GM23338 (cell line): ENCODE measurements around the gene PVALEF. TPM values are rescaled to one million over a fixed set of nuclear protein-coding genes. Genes with fewer than 3 reads are reported as not detected.

Source experiments
- ATAC-seq: fragments of 200-7000 bp; cut with Tn5 transposase; 3 replicates; pipeline ENCODE4 v1.9.1; 2020
- DNase-seq: peaks from one replicate; pipeline ENCODE4 v3.0.0-alpha.2; 2015; ENCODE audit warnings: low spot score
- H2AFZ ChIP-seq: fragments of 200-600 bp; sonication (generic); 2 replicates; pipeline ENCODE4 v1.8.0; 2016; ENCODE audit warnings: antibody characterized with exemption, mild to moderate bottlenecking, moderate library complexity
- H3F3A ChIP-seq: fragments of 200-600 bp; sonication (generic); replicated peaks from 2 replicates; pipeline ENCODE4 v1.8.0; 2017; ENCODE audit warnings: antibody characterized with exemption, mixed run types, low read depth
- H3K27ac ChIP-seq: fragments of 200-600 bp; sonication (generic); 2 replicates; pipeline ENCODE4 v1.6.1; 2016; ENCODE audit warnings: low read depth
- H3K27me3 ChIP-seq: fragments of 200-600 bp; sonication (generic); 2 replicates; pipeline ENCODE4 v1.8.0; 2016; ENCODE audit warnings: mild to moderate bottlenecking, mixed run types, moderate library complexity; ENCODE audit not compliant: insufficient read depth
- H3K36me3 ChIP-seq: fragments of 200-600 bp; sonication (generic); 2 replicates; pipeline ENCODE4 v1.8.0; 2016; ENCODE audit warnings: mild to moderate bottlenecking; ENCODE audit not compliant: insufficient read depth
- H3K4me1 ChIP-seq: fragments of 200-600 bp; sonication (generic); 2 replicates; pipeline ENCODE4 v1.8.0; 2016; ENCODE audit warnings: mild to moderate bottlenecking, moderate library complexity; ENCODE audit not compliant: insufficient read depth
- H3K4me2 ChIP-seq: fragments of 200-600 bp; sonication (generic); 2 replicates; pipeline ENCODE4 v1.7.1; 2017; ENCODE audit warnings: mixed run types
- H3K4me3 ChIP-seq: fragments of 200-600 bp; sonication (generic); 2 replicates; pipeline ENCODE4 v1.6.1; 2016; ENCODE audit warnings: mixed run types
- H3K79me2 ChIP-seq: fragments of 200-600 bp; sonication (generic); replicated peaks from 2 replicates; pipeline ENCODE4 v1.8.0; 2017; ENCODE audit warnings: mild to moderate bottlenecking; ENCODE audit not compliant: insufficient read depth
- H3K9me2 ChIP-seq: fragments of 200-600 bp; sonication (generic); 2 replicates; pipeline ENCODE4 v1.8.0; 2017; ENCODE audit not compliant: insufficient read depth
- H4K20me1 ChIP-seq: fragments of 200-600 bp; sonication (generic); replicated peaks from 2 replicates; pipeline ENCODE4 v1.8.0; 2017; ENCODE audit warnings: mild to moderate bottlenecking; ENCODE audit not compliant: insufficient read depth
- H3K27ac Mint-ChIP-seq: 2 replicates; pipeline ENCODE4 v1.8.0; 2020; ENCODE audit warnings: inconsistent platforms, mild to moderate bottlenecking, moderate library complexity, mixed read lengths
- H3K27me3 Mint-ChIP-seq: 3 replicates; pipeline ENCODE4 v1.8.0; 2022; ENCODE audit warnings: low read depth, mild to moderate bottlenecking, moderate library complexity, mixed read lengths, inconsistent platforms; ENCODE audit not compliant: insufficient read depth, poor library complexity
- H3K36me3 Mint-ChIP-seq: 3 replicates; pipeline ENCODE4 v1.8.0; 2021; ENCODE audit warnings: low read depth, mild to moderate bottlenecking, inconsistent platforms, moderate library complexity, mixed read lengths
- H3K4me1 Mint-ChIP-seq: 3 replicates; pipeline ENCODE4 v1.8.0; 2020; ENCODE audit warnings: mild to moderate bottlenecking, inconsistent platforms, mixed read lengths
- H3K4me3 Mint-ChIP-seq: 3 replicates; pipeline ENCODE4 v1.8.0; 2021; ENCODE audit warnings: moderate library complexity, mild to moderate bottlenecking, inconsistent platforms, mixed read lengths
- H3K9me3 Mint-ChIP-seq: 3 replicates; pipeline ENCODE4 v1.8.0; 2020; ENCODE audit warnings: moderate library complexity, mild to moderate bottlenecking, inconsistent platforms, mixed read lengths
- CTCF ChIP-seq, 2 experiments: fragments of 200-600 bp in 1 of 2; sonication (generic) in 1 of 2; conservative IDR thresholded peaks; 2 replicates each; pipeline versions ENCODE4 v1.5.1 to v1.6.1; 2016 to 2017; ENCODE audit warnings: antibody characterized with exemption in 2 of 2, low read depth in 2 of 2, mild to moderate bottlenecking in 2 of 2, moderate library complexity in 1 of 2
- ETS1 ChIP-seq: IDR thresholded peaks from 2 replicates; pipeline ENCODE4 v1.6.1; 2016; ENCODE audit warnings: antibody characterized with exemption
- EZH2 ChIP-seq: fragments of 200-600 bp; sonication (generic); IDR thresholded peaks from one replicate; pipeline ENCODE4 v1.8.0; 2017; ENCODE audit warnings: antibody characterized with exemption, mild to moderate bottlenecking, low read depth; ENCODE audit not compliant: unreplicated experiment
- EZH2phosphoT487 ChIP-seq: fragments of 200-600 bp; sonication (generic); IDR thresholded peaks from one replicate; pipeline ENCODE4 v1.8.1; 2018; ENCODE audit warnings: antibody characterized with exemption; ENCODE audit not compliant: unreplicated experiment
- REST ChIP-seq: IDR thresholded peaks from one replicate; pipeline ENCODE4 v1.6.1; 2018; ENCODE audit warnings: antibody characterized with exemption; ENCODE audit not compliant: unreplicated experiment
- ZNF114 ChIP-seq: fragments of 250-450 bp; sonication (Bioruptor Pico); IDR thresholded peaks from 2 replicates; pipeline ENCODE4 v1.5.0; 2020; ENCODE audit warnings: mild to moderate bottlenecking, moderate library complexity
- ZNF331 ChIP-seq: fragments of 250-450 bp; sonication (Bioruptor Pico); IDR thresholded peaks from 2 replicates; pipeline ENCODE4 v1.5.0; 2020; ENCODE audit warnings: low read depth, mild to moderate bottlenecking, moderate library complexity
- polyA plus RNA-seq: library from polyadenylated mRNA; unstranded; fragments of >200 nt; fragmentation: Nextera tagmentation; extraction: Ambion mirVana; gene quantifications from 2 replicates; pipeline ENCODE4 v1.2.1, GENCODE V29; 2016
- total RNA-seq: library from RNA; depleted of rRNA; stranded (reverse); fragments of >200 nt; shearing (Covaris generic); gene quantifications from 2 replicates; pipeline ENCODE4 v1.2.3, GENCODE V29; 2014

Gene PVALEF
- total and polyA plus RNA-seq, 2 experiments from 2014 or later: not detected

- H3K4me1 Mint-ChIP-seq: no peaks in the 10 kb centered on the region
- no peaks in the 10 kb centered on the region for H3K27me3 Mint-ChIP-seq
- H3K9me3 Mint-ChIP-seq: no peaks in the 10 kb centered on the region
- no peaks in the 10 kb centered on the region for H3K79me2 ChIP-seq
- ATAC-seq: no peak
- no peaks in the 10 kb centered on the region for H3K27me3 ChIP-seq
- H3K4me1 ChIP-seq: no peaks in the 10 kb centered on the region
- no peak overlapping the region for H2AFZ ChIP-seq
- no peak overlapping the region for H3K4me3 ChIP-seq
- H3K36me3 ChIP-seq: no peaks in the 10 kb centered on the region
- no peak overlapping the region for H3K27ac Mint-ChIP-seq
- no peaks in the 10 kb centered on the region for H3K9me2 ChIP-seq
- 0 out of 3 replicates have a peak, but pooled peaks cover 9% of the 10 kb centered on the region for H3K36me3 Mint-ChIP-seq
- no peak for TF ChIP-seq ZNF114 (CRISPR knock-in tag)
- no peak for TF ChIP-seq REST
- TF ChIP-seq ETS1: no peak
- no peak for TF ChIP-seq ZNF331 (CRISPR knock-in tag)
- no peak overlapping the region for H3K27ac ChIP-seq
- no peak overlapping the region for H3K4me2 ChIP-seq
- no peak overlapping the region for H3K4me3 Mint-ChIP-seq
- no peak for DNase-seq
- H3F3A ChIP-seq: no peaks in the 10 kb centered on the region
- no peaks in the 10 kb centered on the region for H4K20me1 ChIP-seq
Measured at GRCh38 chr17:81190591-81190990, 25.3 kb downstream of the PVALEF start.

- H4K20me1 ChIP-seq: no peaks in the 10 kb centered on the region
- H3K27ac ChIP-seq: no peak overlapping the region
- H3K4me3 Mint-ChIP-seq: no peak overlapping the region
- TF ChIP-seq CTCF (conservative IDR thresholded peaks at IDR 0.05; ENCODE audit: low read depth in 2 of 2): no peak
- no peak for TF ChIP-seq EZH2
- no peak for TF ChIP-seq EZH2phosphoT487
- TF ChIP-seq ETS1: no peak
- TF ChIP-seq ZNF114 (CRISPR knock-in tag): no peak
Measured at GRCh38 chr17:81191116-81191515, 25.8 kb downstream of the PVALEF start.

More at GRCh38 chr17:81191116-81191515, 25.8 kb downstream of the PVALEF start:
- Mint-ChIP-seq H3K36me3 (0 out of 3 replicates have a peak, but pooled peaks cover 9% of the 10 kb centered on the region), H3K27me3 (no peaks in the 10 kb centered on the region), H3K9me3 (no peaks in the 10 kb centered on the region), H3K4me1 (no peaks in the 10 kb centered on the region), H3K27ac (no peak overlapping the region)
- DNase-seq (no peak), ATAC-seq (no peak)
- H3F3A ChIP-seq: no peaks in the 10 kb centered on the region
- no peaks in the 10 kb centered on the region for H3K4me1 ChIP-seq
- no peak overlapping the region for H3K4me3 ChIP-seq
- H2AFZ ChIP-seq: no peak overlapping the region
- H3K36me3 ChIP-seq: no peaks in the 10 kb centered on the region
- no peak overlapping the region for H3K4me2 ChIP-seq
- no peaks in the 10 kb centered on the region for H3K27me3 ChIP-seq
- no peaks in the 10 kb centered on the region for H3K79me2 ChIP-seq
- no peaks in the 10 kb centered on the region for H3K9me2 ChIP-seq
